HEK293 (cell line): ENCODE data around the gene MLLT3.
A peak's percentile ranks its signal among the peaks of the same experiment; 100 is the strongest.

Source experiments
- CTCF ChIA-PET: fragments of 350-600 bp; formaldehyde crosslinking; extraction: SDS; loops from one replicate; lab custom pipeline; 2021; ENCODE audit warnings: antibody characterized with exemption; lab: Yijun Ruan, JAX
- POLR2A ChIA-PET: fragments of 300-600 bp; formaldehyde crosslinking; extraction: SDS; loops from one replicate; lab custom pipeline; 2020; ENCODE audit warnings: antibody characterized with exemption, inconsistent platforms; lab: Yijun Ruan, JAX
- H3K27ac ChIP-seq: fragments of 200-500 bp; sonication (Bioruptor generic); 2 replicates; pipeline ENCODE4 v1.5.1; 2014; ENCODE audit warnings: low read depth, low read length, control low read depth, inconsistent platforms; ENCODE audit errors: extremely low read depth
- H3K36me3 ChIP-seq, 2 experiments: fragments of 200-500 bp in 1 of 2; sonication (Bioruptor generic) in 1 of 2; 1 replicate in 1 of 2; 2 replicates in 1 of 2; pipeline ENCODE4 v1.5.1; 2014 to 2017; ENCODE audit warnings: inconsistent platforms in 2 of 2, low read length in 2 of 2; ENCODE audit not compliant: control insufficient read depth in 2 of 2, insufficient read depth in 1 of 2
- H3K4me1 ChIP-seq: fragments of 200-500 bp; sonication (Bioruptor generic); 2 replicates; pipeline ENCODE4 v1.5.1; 2014; ENCODE audit warnings: mild to moderate bottlenecking, low read length, inconsistent platforms; ENCODE audit not compliant: control insufficient read depth, insufficient read depth
- H3K4me3 ChIP-seq: 2 replicates; pipeline ENCODE4 v1.5.1; 2011; ENCODE audit warnings: low read depth, mild to moderate bottlenecking, control low read depth, low read length, moderate library complexity
- H3K9me3 ChIP-seq: fragments of 200-500 bp; sonication (Bioruptor generic); 2 replicates; pipeline ENCODE4 v1.5.1; 2014; ENCODE audit warnings: low read depth, low read length, inconsistent platforms; ENCODE audit not compliant: control insufficient read depth, insufficient read depth
- ATF2 ChIP-seq: fragments of 450-650 bp; formaldehyde crosslinking; IDR thresholded peaks from 2 replicates; pipeline ENCODE4 v1.5.1; 2016; ENCODE audit warnings: missing biosample characterization, missing genetic modification characterization, low read depth
- PRDM6 ChIP-seq: fragments of 450-650 bp; formaldehyde crosslinking; IDR thresholded peaks from 2 replicates; pipeline ENCODE4 v1.5.1; 2017; ENCODE audit warnings: missing biosample characterization, missing genetic modification characterization
- SETDB1 ChIP-seq: IDR thresholded peaks from one replicate; pipeline ENCODE4 v1.6.1; 2017; ENCODE audit warnings: mild to moderate bottlenecking, low read length, moderate library complexity, mixed read lengths; ENCODE audit not compliant: insufficient read length
- TRIM28 ChIP-seq: IDR thresholded peaks from 2 replicates; pipeline ENCODE4 v1.6.1; 2011; ENCODE audit warnings: low read length, control low read depth, borderline replicate concordance
- TSHZ1 ChIP-seq: fragments of 450-650 bp; formaldehyde crosslinking; IDR thresholded peaks from 2 replicates; pipeline ENCODE4 v1.5.1; 2016; ENCODE audit warnings: missing biosample characterization, missing genetic modification characterization, borderline replicate concordance
- ZFHX2 ChIP-seq: fragments of 450-650 bp; formaldehyde crosslinking; conservative IDR thresholded peaks from 2 replicates; pipeline ENCODE4 v1.5.1; 2016; ENCODE audit warnings: missing biosample characterization, missing genetic modification characterization
- ZNF140 ChIP-seq: fragments of 450-650 bp; formaldehyde crosslinking; IDR thresholded peaks from 2 replicates; pipeline ENCODE4 v1.5.1; 2016; ENCODE audit warnings: missing biosample characterization, missing genetic modification characterization
- ZNF169 ChIP-seq: fragments of 450-650 bp; formaldehyde crosslinking; IDR thresholded peaks from 2 replicates; pipeline ENCODE4 v1.5.1; 2016; ENCODE audit warnings: missing biosample characterization, missing genetic modification characterization
- ZNF23 ChIP-seq: fragments of 450-650 bp; formaldehyde crosslinking; IDR thresholded peaks from 2 replicates; pipeline ENCODE4 v1.5.1; 2016; ENCODE audit warnings: missing biosample characterization, missing genetic modification characterization, borderline replicate concordance
- ZNF274 ChIP-seq, 2 experiments: fragments of 200-500 bp in 1 of 2; fragments of 450-650 bp in 1 of 2; sonication (Bioruptor generic) in 1 of 2; formaldehyde crosslinking in 1 of 2; IDR thresholded peaks; 2 replicates each; pipeline versions ENCODE4 v1.5.1 to v1.6.1; 2014 to 2016; ENCODE audit warnings: borderline replicate concordance in 1 of 2, inconsistent platforms in 1 of 2, low read length in 1 of 2, missing biosample characterization in 1 of 2, missing genetic modification characterization in 1 of 2
- ZNF280D ChIP-seq: fragments of 450-650 bp; formaldehyde crosslinking; IDR thresholded peaks from 2 replicates; pipeline ENCODE4 v1.5.1; 2016; ENCODE audit warnings: missing biosample characterization, missing genetic modification characterization
- ZNF341 ChIP-seq: fragments of 450-650 bp; formaldehyde crosslinking; IDR thresholded peaks from 2 replicates; pipeline ENCODE4; 2016; ENCODE audit warnings: low read depth, missing biosample characterization, missing genetic modification characterization
- ZNF558 ChIP-seq: fragments of 450-650 bp; formaldehyde crosslinking; IDR thresholded peaks from 2 replicates; pipeline ENCODE4 v1.5.1; 2016; ENCODE audit warnings: missing biosample characterization, missing genetic modification characterization
- ZNF585B ChIP-seq: fragments of 450-650 bp; formaldehyde crosslinking; IDR thresholded peaks from 2 replicates; pipeline ENCODE4 v1.5.1; 2016; ENCODE audit warnings: missing biosample characterization, missing genetic modification characterization
- ZNF626 ChIP-seq: fragments of 450-650 bp; sonication (Bioruptor Pico); formaldehyde crosslinking; IDR thresholded peaks from 2 replicates; pipeline ENCODE4 v1.5.1; 2018; ENCODE audit warnings: missing biosample characterization, missing genetic modification characterization, inconsistent platforms
- ZNF654 ChIP-seq: fragments of 450-650 bp; formaldehyde crosslinking; IDR thresholded peaks from 2 replicates; pipeline ENCODE4 v1.5.1; 2016; ENCODE audit warnings: low read depth, missing biosample characterization, missing genetic modification characterization
- ZNF707 ChIP-seq: fragments of 450-650 bp; formaldehyde crosslinking; IDR thresholded peaks from 2 replicates; pipeline ENCODE4 v1.5.1; 2016; ENCODE audit warnings: missing biosample characterization, missing genetic modification characterization
- ZNF747 ChIP-seq: fragments of 450-650 bp; formaldehyde crosslinking; IDR thresholded peaks from 2 replicates; pipeline ENCODE4 v1.5.1; 2016; ENCODE audit warnings: missing biosample characterization, missing genetic modification characterization

The MLLT3 gene

GRCh38 chr9:20549053-20549452 is 73.2 kb downstream of the MLLT3 start:
- H3K4me3 ChIP-seq: no peak overlapping the region
- no peaks in the 10 kb centered on the region for H3K9me3 ChIP-seq
- POLR2A ChIA-PET: no interaction called here
- H3K27ac ChIP-seq: no peak overlapping the region
- H3K36me3 ChIP-seq: no peaks in the 10 kb centered on the region
- no peak for TF ChIP-seq ZNF341 (tag by site-specific recombination)
- TF ChIP-seq ZNF169: no peak
- no peak for TF ChIP-seq ZNF274 (IDR thresholded peaks at IDR 0.05; ENCODE audit: low read length)
- no peak for TF ChIP-seq ZNF274 (tag by site-specific recombination; IDR thresholded peaks at IDR 0.05; ENCODE audit: borderline replicate concordance)
- TF ChIP-seq ZNF747 (tag by site-specific recombination): no peak
- no peak for TF ChIP-seq ZNF23 (tag by site-specific recombination)
- TF ChIP-seq ATF2 (tag by site-specific recombination): no peak
- TF ChIP-seq ZNF585B: no peak
- TF ChIP-seq ZFHX2 (tag by site-specific recombination): no peak
- CTCF ChIA-PET: interaction anchor here (0.7 to 1.0 kb wide), 2 partner anchors 56 to 61 kb away, joined by 3 to 4 read pairs; no protein-coding TSS in a partner anchor
- H3K4me1 ChIP-seq: peaks cover 25% of the 10 kb centered on the region

GRCh38 chr9:20545023-20545622 is 77.2 kb downstream of the MLLT3 start:
- Histone ChIP-seq H3K4me3 (no peak overlapping the region), H3K27ac (no peak overlapping the region), H3K36me3 (no peaks in the 10 kb centered on the region), H3K9me3 (no peaks in the 10 kb centered on the region), H3K4me1 (no peaks in the 10 kb centered on the region)
- ChIA-PET CTCF (no interaction called here), POLR2A (no interaction called here)
- 0 out of 2 replicates have a peak, but pooled peaks have one; percentile 12 for TF ChIP-seq PRDM6 (tag by site-specific recombination)
- no peak for TF ChIP-seq ZNF707

- no peaks in the 10 kb centered on the region; the same call in 1 of the 2 replicates for H3K9me3 ChIP-seq
- H3K4me3 ChIP-seq: no peak overlapping the region
Observed at GRCh38 chr9:20540169-20540863, 82.0 kb downstream of the MLLT3 start.

More at GRCh38 chr9:20540169-20540863, 82.0 kb downstream of the MLLT3 start:
- Histone ChIP-seq H3K36me3 (no peaks in the 10 kb centered on the region), H3K27ac (no peak overlapping the region), H3K4me1 (peaks cover 23% of the 10 kb centered on the region)
- CTCF ChIA-PET: no interaction called here
- TF ChIP-seq SETDB1 (peak; percentile 92), ZNF585B (peak; percentile 96), ZNF140 (tag by site-specific recombination) (no peak), ZNF654 (tag by site-specific recombination) (no peak), ZNF280D (tag by site-specific recombination) (0 out of 2 replicates have a peak, but pooled peaks have one; percentile 63), ZNF626 (no peak), TSHZ1 (no peak), TRIM28 (peak; percentile 96; the same call in 1 of the 2 replicates), ZNF558 (tag by site-specific recombination) (peak; percentile 74; the same call in 1 of the 2 replicates)
- POLR2A ChIA-PET: no interaction called here
